CD4-positive, alpha-beta T cell treated with Interferon alpha-2 for 1 hour (primary cell): ENCODE measurements around the gene CCNYL1.

Experiments used
- DNase-seq, 2 donors: peaks; one replicate each; pipeline ENCODE4 v3.0.0-alpha.2; 2020 to 2022

CCNYL1 gene

GRCh38 chr2:207796585-207797350, 85.3 kb downstream of the CCNYL1 start:
- no peak for DNase-seq

GRCh38 chr2:207801259-207801658, 89.8 kb downstream of the CCNYL1 start:
- no peak for DNase-seq

DNA sequence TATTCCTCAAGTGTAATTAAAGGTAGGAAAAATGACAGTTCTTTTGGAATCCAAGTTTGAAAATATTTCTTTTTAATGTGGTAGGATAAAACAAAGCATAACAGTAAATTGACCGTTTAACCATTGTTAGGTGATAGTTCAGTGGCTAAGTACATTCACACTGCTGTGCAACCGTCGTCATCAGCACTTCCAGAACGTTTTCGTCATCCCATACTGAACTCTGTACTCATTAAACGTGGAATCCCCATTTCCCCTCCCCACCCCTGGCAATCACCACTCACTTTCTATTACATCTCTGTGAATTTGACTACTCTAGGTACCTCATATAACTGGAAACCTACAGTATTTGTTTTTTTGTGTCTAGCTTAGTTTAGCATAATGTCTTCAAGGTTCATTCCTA, 91.2 kb downstream of the CCNYL1 start:
- no peak for DNase-seq
